Measurements from ENCODE around the gene HAPSTR1.

Gene HAPSTR1

DNA sequence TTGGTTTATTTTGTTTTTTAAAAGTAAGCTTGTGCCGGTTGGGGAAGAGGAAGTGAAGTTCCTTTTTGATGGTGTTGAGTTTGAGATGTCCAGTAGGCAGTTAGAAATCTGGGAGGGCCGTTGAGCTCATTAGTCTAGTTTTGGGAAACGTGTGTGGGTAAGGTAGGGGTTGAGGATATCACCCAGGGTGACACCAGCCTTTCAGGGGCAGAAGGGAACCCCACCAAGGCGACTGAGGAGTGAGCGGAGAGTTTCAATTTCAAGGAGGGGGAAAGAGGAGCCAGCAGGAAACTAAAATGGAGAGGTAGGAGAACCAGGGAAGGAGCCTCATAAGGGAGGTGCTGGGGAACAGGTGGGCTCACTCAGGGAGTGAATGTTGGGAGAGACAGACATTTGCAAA is 22.7 kb downstream of the HAPSTR1 start:
- H3K27me3 Mint-ChIP-seq (ENCODE audit: low read depth) = no peaks in the 10 kb centered on the region
- H3K27ac Mint-ChIP-seq = peak overlapping the region; percentile 47
- peaks cover 47% of the 10 kb centered on the region for H3K4me1 Mint-ChIP-seq (ENCODE audit: low read depth)
- H3K4me3 Mint-ChIP-seq = no peak overlapping the region
- peaks cover 47% of the 10 kb centered on the region for H3K36me3 Mint-ChIP-seq (ENCODE audit: low read depth)
- H3K9me3 Mint-ChIP-seq = no peaks in the 10 kb centered on the region

DNA sequence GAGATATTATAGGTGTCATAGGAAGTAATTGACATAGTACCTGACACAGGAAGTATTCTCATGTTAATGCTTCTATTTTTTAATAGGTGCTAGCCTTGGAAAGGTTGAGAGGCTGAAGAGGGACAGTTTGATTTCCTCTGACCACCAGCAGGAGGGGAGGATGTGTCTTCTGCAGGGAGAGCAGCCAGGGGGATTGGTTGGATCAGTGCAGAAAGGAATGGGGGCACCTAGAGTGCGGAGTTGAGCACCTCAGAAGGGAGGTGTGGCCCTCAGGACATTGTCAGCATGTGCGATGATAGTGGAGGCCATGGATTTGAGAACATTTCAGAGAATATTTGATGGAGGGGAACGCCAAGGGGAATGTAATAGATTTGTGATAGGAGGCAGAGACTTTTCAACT is 23.4 kb downstream of the HAPSTR1 start:
- Mint-ChIP-seq H3K36me3 (ENCODE audit: low read depth) (peaks cover 46% of the 10 kb centered on the region), H3K27ac (no peak overlapping the region), H3K4me3 (no peak overlapping the region), H3K4me1 (ENCODE audit: low read depth) (peaks cover 46% of the 10 kb centered on the region), H3K9me3 (no peaks in the 10 kb centered on the region), H3K27me3 (ENCODE audit: low read depth) (no peaks in the 10 kb centered on the region)

DNA sequence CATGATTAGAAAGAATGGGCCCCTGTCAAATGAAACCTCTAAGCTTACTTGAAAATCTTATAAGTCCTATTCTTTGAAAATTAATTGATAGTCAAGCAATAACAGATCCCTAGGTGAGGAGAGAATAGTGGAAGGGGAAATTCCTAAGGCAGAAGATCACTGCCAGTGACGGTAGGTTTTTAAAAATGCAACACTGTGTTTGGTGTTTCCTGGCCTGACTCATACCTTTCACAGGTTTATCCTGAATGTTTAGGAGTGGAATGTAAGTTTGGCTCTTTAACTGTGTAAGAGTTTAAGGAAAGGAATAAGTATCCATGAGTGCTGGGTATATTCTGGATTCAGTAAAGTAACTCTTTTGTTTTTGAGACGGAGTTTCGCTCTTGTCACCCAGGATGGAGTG is 23.8 kb downstream of the HAPSTR1 start:
- H3K4me3 Mint-ChIP-seq = no peak overlapping the region
- peaks cover 41% of the 10 kb centered on the region for H3K4me1 Mint-ChIP-seq (ENCODE audit: low read depth)
- H3K36me3 Mint-ChIP-seq (ENCODE audit: low read depth) = peaks cover 44% of the 10 kb centered on the region
- H3K9me3 Mint-ChIP-seq = no peaks in the 10 kb centered on the region
- H3K27ac Mint-ChIP-seq = no peak overlapping the region
- H3K27me3 Mint-ChIP-seq (ENCODE audit: low read depth) = no peaks in the 10 kb centered on the region

DNA sequence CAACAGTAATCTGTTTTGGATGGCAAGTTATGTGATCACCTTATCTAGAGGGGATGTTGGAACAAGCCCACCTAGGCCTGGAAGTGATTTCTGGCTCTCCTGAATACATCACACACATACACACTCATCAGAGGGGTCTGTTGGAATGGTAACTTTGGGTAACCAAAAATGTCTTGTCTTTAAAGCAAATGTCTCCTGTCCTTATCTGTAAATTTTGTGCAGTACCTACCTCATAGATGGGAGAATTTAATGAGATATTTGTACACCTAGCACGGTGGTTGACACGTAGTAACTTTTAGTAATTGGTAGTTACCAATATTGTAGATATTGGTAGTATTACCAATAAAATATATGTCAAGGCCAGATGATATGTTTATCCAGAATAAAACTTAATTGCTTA is 24.7 kb downstream of the HAPSTR1 start:
- Mint-ChIP-seq H3K4me3 (no peak overlapping the region), H3K36me3 (ENCODE audit: low read depth) (peaks cover 41% of the 10 kb centered on the region), H3K4me1 (ENCODE audit: low read depth) (peaks cover 35% of the 10 kb centered on the region), H3K9me3 (no peaks in the 10 kb centered on the region), H3K27me3 (ENCODE audit: low read depth) (no peaks in the 10 kb centered on the region), H3K27ac (no peak overlapping the region)

DNA sequence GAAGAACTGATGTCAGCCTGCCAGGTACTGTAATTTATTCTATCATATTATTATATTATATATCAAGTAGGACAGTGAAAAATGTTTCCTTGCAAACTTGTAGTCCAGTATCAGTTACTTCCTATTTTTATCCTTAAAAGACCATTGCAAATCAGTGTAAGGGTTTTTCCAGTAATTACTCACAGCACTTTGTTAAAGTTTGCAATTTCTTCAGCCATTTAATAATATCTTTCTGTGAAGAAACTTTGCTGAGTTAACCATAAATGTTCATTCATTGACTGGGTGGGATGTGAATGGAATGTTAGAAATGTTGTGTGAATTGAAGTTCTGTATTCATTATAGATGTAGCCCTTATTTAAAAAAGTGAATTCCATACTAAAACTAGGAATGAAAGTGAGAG is 26.7 kb downstream of the HAPSTR1 start:
- no peaks in the 10 kb centered on the region for H3K9me3 Mint-ChIP-seq
- peaks cover 38% of the 10 kb centered on the region for H3K36me3 Mint-ChIP-seq (ENCODE audit: low read depth)
- no peak overlapping the region for H3K4me3 Mint-ChIP-seq
- no peak overlapping the region for H3K27ac Mint-ChIP-seq
- no peaks in the 10 kb centered on the region for H3K27me3 Mint-ChIP-seq (ENCODE audit: low read depth)
- peaks cover 25% of the 10 kb centered on the region for H3K4me1 Mint-ChIP-seq (ENCODE audit: low read depth)

DNA sequence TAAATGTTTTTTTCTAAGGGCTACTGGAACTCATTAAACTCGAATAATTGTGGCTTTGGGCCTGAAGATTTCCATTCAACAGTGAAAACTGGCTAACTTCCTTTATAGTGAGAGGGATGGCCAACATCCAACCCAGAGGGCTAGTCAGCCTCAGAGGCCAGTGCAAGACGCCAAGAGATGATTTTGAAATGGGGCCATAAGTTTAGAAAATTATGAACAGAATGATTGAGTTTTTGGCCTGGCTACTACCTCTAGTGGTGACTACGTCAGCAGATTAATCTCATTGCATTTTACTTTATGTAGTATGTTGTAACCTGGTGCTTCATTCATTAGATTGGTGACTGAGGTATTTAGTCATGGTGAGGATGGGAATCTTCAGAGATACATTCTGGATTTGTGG is 28.4 kb downstream of the HAPSTR1 start:
- H3K36me3 Mint-ChIP-seq (ENCODE audit: low read depth) = peaks cover 27% of the 10 kb centered on the region
- H3K27ac Mint-ChIP-seq = no peak overlapping the region
- H3K4me3 Mint-ChIP-seq = no peak overlapping the region
- no peaks in the 10 kb centered on the region for H3K27me3 Mint-ChIP-seq (ENCODE audit: low read depth)
- peaks cover 13% of the 10 kb centered on the region for H3K4me1 Mint-ChIP-seq (ENCODE audit: low read depth)
- H3K9me3 Mint-ChIP-seq = no peaks in the 10 kb centered on the region

DNA sequence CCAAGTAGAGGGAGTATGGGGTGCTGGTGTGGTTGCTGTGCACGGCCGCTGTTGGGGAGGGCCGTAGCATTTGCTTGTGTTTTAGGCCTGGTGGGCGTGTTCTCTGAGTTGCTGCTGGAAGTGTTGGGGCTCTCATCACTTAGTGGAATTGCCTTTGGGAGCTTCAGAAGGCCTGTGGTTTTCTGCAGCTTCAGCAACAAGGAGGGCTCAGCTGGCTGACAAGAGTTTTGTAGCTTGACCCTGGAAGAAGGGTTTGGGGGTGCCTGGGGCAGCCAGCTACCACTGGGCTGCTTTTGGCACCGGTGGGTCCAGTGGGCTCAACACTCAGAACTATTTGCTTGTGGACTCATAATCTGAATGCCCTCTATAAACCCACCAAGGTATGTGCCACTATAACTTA is 30.9 kb downstream of the HAPSTR1 start:
- no peak overlapping the region for H3K4me3 Mint-ChIP-seq
- H3K27me3 Mint-ChIP-seq (ENCODE audit: low read depth) = no peaks in the 10 kb centered on the region
- H3K27ac Mint-ChIP-seq = no peak overlapping the region
- peaks cover 18% of the 10 kb centered on the region for H3K4me1 Mint-ChIP-seq (ENCODE audit: low read depth)
- no peaks in the 10 kb centered on the region for H3K9me3 Mint-ChIP-seq
- H3K36me3 Mint-ChIP-seq (ENCODE audit: low read depth) = peaks cover 18% of the 10 kb centered on the region

DNA sequence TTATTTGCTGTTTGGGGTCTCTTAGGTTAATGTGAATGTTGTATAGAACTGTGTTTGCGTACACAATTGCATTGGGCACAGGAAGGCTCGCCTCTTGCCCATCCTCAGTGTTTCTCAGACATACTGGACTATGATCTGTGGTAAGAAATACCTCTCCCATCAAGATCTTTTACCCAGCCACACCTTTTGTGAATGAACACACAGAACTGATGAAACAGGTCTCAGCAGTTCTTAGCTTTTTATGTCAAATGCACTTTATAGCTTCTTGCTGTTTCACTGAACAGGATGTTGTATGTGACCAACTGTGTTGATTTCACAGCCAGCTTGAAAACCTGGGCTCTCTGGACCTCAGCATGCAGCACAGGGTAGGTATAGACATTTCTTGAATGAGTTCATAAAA is 31.5 kb downstream of the HAPSTR1 start:
- Mint-ChIP-seq H3K4me1 (ENCODE audit: low read depth) (peaks cover 19% of the 10 kb centered on the region), H3K27me3 (ENCODE audit: low read depth) (no peaks in the 10 kb centered on the region), H3K4me3 (no peak overlapping the region), H3K36me3 (ENCODE audit: low read depth) (peaks cover 11% of the 10 kb centered on the region), H3K9me3 (no peaks in the 10 kb centered on the region), H3K27ac (no peak overlapping the region)

DNA sequence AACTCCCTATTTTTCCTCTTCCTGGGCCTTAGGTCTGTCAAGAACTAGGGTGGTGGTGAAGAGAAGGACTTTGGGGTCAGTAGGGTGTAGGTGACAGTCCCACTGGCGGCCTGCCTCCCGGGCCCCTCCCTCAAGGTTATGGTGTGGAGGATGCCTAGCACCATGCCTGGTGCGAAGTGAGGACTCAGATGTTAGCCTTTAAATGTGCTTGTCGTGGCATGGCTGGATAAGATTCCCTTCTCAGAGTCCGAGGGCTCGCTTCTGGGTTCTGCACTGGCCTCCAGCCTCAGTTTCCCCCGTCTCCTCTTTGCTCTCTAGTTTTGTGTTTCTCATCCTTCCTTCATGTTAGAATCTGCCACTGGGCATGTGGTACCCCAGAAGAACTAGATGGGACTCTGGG is 32.0 kb downstream of the HAPSTR1 start:
- no peaks in the 10 kb centered on the region for H3K27me3 Mint-ChIP-seq (ENCODE audit: low read depth)
- peaks cover 8% of the 10 kb centered on the region for H3K36me3 Mint-ChIP-seq (ENCODE audit: low read depth)
- no peak overlapping the region for H3K4me3 Mint-ChIP-seq
- H3K27ac Mint-ChIP-seq = no peak overlapping the region
- peaks cover 24% of the 10 kb centered on the region for H3K4me1 Mint-ChIP-seq (ENCODE audit: low read depth)
- H3K9me3 Mint-ChIP-seq = no peaks in the 10 kb centered on the region

DNA sequence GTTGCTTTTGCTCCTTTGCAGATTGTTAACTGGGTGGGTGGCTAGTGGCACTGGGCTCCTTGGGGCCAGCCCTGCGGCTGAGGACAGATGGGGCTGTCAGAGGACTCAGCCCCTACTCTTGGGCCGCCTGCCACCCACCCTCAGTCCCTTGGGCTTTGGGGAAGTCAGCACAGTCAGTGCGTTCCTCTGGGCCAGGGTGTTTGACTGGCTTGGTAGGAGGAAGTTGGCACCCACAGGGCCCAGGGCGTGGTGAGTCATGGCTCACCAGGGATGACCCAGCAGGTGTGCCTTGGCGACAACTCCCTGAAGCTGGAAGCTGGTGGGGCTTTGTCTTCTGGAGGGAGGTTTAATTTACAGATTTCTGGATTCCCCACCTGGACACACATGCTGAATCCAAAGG is 32.4 kb downstream of the HAPSTR1 start:
- no peaks in the 10 kb centered on the region for H3K27me3 Mint-ChIP-seq (ENCODE audit: low read depth)
- H3K4me1 Mint-ChIP-seq (ENCODE audit: low read depth) = peaks cover 26% of the 10 kb centered on the region
- no peaks in the 10 kb centered on the region for H3K9me3 Mint-ChIP-seq
- no peak overlapping the region for H3K4me3 Mint-ChIP-seq
- H3K36me3 Mint-ChIP-seq (ENCODE audit: low read depth) = peaks cover 7% of the 10 kb centered on the region
- H3K27ac Mint-ChIP-seq = no peak overlapping the region

DNA sequence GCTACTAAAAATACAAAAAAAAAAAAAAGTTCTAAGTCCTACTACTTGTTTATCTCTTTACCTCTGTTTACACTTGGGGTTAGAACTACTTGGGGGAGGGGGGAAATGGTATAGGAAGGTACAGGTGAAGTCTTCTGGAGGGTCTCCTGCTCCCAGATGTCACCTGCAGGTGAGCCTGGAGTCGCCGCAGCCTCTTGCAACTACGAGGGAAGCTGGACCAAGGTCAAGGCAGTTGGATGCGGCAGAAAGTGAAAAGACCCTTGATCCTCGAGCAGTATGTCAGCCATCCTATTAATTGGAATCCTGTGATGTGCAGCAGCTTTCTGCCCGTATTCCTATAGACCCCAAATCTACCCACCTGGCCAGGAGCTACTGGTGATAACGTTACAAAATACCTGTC is 33.0 kb downstream of the HAPSTR1 start:
- H3K36me3 Mint-ChIP-seq (ENCODE audit: low read depth) = peaks cover 7% of the 10 kb centered on the region
- H3K4me3 Mint-ChIP-seq = no peak overlapping the region
- no peaks in the 10 kb centered on the region for H3K9me3 Mint-ChIP-seq
- no peak overlapping the region for H3K27ac Mint-ChIP-seq
- peaks cover 27% of the 10 kb centered on the region for H3K4me1 Mint-ChIP-seq (ENCODE audit: low read depth)
- H3K27me3 Mint-ChIP-seq (ENCODE audit: low read depth) = no peaks in the 10 kb centered on the region

DNA sequence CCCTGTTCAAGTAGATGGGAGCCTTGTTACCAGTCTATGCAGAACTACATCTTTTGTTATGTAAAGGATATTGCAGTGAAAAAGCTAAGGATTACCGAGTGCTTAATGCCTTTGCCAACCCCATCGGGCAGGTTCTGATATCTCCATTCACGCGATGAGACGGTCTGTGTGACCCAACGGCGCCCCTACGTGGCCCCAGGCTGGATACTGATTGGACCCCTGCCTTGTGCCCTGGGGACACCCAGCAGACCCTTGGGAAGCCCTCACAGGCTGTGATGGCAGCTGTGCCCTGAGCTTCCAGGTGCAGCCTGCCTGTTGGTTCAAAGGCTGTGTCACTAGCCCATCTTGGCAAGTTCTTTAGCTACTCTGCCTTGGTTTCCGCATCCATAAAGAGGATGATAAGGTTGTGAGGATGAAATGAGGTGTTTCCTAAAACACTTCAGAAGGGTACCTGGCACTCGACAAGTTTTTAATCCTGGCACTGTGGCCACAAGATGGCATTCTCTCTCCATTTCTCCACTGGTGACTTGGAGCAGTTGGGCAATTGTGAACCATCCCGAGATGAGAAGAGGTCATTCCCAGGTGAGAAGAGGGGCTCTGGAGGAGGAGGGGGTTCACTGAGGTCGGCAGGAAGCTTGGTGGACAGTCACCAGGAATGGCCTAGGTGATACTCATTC is 33.6 kb downstream of the HAPSTR1 start:
- H3K4me1 Mint-ChIP-seq (ENCODE audit: low read depth) = peaks cover 27% of the 10 kb centered on the region
- H3K9me3 Mint-ChIP-seq = no peaks in the 10 kb centered on the region
- H3K36me3 Mint-ChIP-seq (ENCODE audit: low read depth) = peaks cover 7% of the 10 kb centered on the region
- no peak overlapping the region for H3K27ac Mint-ChIP-seq
- H3K4me3 Mint-ChIP-seq = no peak overlapping the region
- H3K27me3 Mint-ChIP-seq (ENCODE audit: low read depth) = no peaks in the 10 kb centered on the region

DNA sequence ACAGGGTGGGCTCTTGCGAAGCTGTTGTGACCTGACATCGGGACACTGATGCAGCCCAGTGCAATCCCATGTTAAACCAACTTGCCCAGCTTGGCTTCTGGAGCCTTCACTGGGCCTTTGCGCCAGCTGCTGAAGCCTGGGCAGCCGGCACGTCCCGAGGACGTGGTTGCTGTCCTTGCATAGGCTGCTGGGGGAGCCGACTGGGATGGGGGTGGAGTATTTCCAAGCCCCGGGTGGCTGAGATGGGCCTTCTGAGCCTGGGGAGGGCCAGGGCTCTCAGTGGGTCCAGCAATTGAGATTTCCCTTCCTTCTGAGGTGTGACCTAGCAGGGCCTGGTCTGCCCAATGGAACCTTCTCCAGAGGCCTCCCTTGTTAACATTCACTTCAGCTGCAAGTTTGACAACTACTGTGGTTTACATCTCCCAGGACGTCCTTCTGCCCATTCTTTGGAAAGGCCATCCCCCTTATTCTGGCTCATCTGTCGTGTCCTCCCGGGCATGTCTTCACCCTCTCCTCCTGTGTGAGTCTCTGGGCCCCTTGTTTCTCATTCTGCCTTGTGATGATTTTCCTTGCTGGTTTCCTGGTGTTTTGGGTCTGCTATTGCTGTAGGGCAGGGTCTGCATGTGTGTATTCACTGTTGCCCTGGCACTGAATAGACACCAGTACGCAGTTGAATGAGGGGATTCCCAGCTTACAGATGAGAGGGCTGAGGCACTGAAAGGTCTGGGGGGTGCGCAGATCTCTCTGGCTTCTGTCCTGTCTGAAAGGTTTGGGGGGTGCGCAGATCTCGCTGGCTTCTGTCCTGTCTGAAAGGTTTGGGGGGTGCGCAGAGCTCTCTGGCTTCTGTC is 34.4 kb downstream of the HAPSTR1 start:
- Mint-ChIP-seq H3K36me3 (ENCODE audit: low read depth) (peaks cover 5% of the 10 kb centered on the region), H3K4me1 (ENCODE audit: low read depth) (peaks cover 27% of the 10 kb centered on the region), H3K9me3 (no peaks in the 10 kb centered on the region), H3K4me3 (no peak overlapping the region), H3K27ac (no peak overlapping the region), H3K27me3 (ENCODE audit: low read depth) (no peaks in the 10 kb centered on the region)

DNA sequence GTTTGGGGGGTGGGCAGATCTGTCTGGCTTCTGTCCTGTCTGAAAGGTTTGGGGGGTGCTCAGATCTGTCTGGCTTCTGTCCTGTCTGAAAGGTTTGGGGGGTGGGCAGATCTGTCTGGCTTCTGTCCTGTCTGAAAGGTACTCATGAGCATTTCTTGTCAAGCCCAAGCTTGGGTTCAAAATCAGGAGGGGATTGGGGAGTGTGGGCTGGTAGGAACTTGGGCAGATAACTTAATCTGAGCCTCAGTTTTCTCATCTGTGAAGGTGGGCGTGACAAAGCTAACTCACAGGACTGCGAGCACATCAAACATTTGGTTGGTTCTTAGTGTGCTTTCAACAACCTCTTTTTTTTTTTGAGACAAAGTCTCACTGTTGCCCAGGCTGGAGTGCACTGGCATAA is 35.2 kb downstream of the HAPSTR1 start:
- Mint-ChIP-seq H3K27ac (peak overlapping the region; percentile 68), H3K36me3 (ENCODE audit: low read depth) (peaks cover 5% of the 10 kb centered on the region), H3K27me3 (ENCODE audit: low read depth) (no peaks in the 10 kb centered on the region), H3K9me3 (no peaks in the 10 kb centered on the region), H3K4me1 (ENCODE audit: low read depth) (peaks cover 27% of the 10 kb centered on the region), H3K4me3 (no peak overlapping the region)

All from T-helper 1 cell treated with Interleukin-12 subunit alpha and Interleukin-12 subunit beta and Interleukin-4 antibody, amounts not matched to agents 30 μg/mL and 1 μg/mL, for 36 hours (primary cell).